ENCODE results near the gene TECR.

The TECR gene

GRCh38 chr19:14507704-14508542 lies 21.5 kb upstream of the TECR start:
- TF ChIP-seq, protein P1, sequence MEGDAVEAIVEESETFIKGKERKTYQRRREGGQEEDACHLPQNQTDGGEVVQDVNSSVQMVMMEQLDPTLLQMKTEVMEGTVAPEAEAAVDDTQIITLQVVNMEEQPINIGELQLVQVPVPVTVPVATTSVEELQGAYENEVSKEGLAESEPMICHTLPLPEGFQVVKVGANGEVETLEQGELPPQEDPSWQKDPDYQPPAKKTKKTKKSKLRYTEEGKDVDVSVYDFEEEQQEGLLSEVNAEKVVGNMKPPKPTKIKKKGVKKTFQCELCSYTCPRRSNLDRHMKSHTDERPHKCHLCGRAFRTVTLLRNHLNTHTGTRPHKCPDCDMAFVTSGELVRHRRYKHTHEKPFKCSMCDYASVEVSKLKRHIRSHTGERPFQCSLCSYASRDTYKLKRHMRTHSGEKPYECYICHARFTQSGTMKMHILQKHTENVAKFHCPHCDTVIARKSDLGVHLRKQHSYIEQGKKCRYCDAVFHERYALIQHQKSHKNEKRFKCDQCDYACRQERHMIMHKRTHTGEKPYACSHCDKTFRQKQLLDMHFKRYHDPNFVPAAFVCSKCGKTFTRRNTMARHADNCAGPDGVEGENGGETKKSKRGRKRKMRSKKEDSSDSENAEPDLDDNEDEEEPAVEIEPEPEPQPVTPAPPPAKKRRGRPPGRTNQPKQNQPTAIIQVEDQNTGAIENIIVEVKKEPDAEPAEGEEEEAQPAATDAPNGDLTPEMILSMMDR (IDR thresholded peaks at IDR 0.05; ENCODE audit: insufficient read depth, low read length, poor library complexity, severe bottlenecking), result no peak
- TF ChIP-seq EZH2phosphoT487 (conservative IDR thresholded peaks at IDR 0.05; ENCODE audit: low read length), result no peak
- Histone ChIP-seq H3K79me2 (ENCODE audit: insufficient read depth, low read length) (no peaks in the 10 kb centered on the region), H2AFZ (ENCODE audit: low read depth, low read length, severe bottlenecking) (no peak overlapping the region), H3F3A (ENCODE audit: insufficient read depth) (no peaks in the 10 kb centered on the region), H3K9ac (ENCODE audit: low read length) (no peak overlapping the region), H3K4me2 (ENCODE audit: low read depth, low read length, poor library complexity, severe bottlenecking) (no peak overlapping the region), H3K27me3 (ENCODE audit: low read length) (no peaks in the 10 kb centered on the region), H3K4me3 (ENCODE audit: insufficient read depth, low read length, poor library complexity, severe bottlenecking) (no peak overlapping the region), H3K36me3 (ENCODE audit: low read length) (no peaks in the 10 kb centered on the region), H3K9me3 (ENCODE audit: insufficient read depth, low read length) (no peaks in the 10 kb centered on the region), H4K20me1 (ENCODE audit: low read depth, low read length) (no peaks in the 10 kb centered on the region), H3K9me2 (replicated peaks; ENCODE audit: insufficient read depth, low read length) (no peaks in the 10 kb centered on the region), H3K27ac (ENCODE audit: low read depth, low read length) (no peak overlapping the region)

DNA sequence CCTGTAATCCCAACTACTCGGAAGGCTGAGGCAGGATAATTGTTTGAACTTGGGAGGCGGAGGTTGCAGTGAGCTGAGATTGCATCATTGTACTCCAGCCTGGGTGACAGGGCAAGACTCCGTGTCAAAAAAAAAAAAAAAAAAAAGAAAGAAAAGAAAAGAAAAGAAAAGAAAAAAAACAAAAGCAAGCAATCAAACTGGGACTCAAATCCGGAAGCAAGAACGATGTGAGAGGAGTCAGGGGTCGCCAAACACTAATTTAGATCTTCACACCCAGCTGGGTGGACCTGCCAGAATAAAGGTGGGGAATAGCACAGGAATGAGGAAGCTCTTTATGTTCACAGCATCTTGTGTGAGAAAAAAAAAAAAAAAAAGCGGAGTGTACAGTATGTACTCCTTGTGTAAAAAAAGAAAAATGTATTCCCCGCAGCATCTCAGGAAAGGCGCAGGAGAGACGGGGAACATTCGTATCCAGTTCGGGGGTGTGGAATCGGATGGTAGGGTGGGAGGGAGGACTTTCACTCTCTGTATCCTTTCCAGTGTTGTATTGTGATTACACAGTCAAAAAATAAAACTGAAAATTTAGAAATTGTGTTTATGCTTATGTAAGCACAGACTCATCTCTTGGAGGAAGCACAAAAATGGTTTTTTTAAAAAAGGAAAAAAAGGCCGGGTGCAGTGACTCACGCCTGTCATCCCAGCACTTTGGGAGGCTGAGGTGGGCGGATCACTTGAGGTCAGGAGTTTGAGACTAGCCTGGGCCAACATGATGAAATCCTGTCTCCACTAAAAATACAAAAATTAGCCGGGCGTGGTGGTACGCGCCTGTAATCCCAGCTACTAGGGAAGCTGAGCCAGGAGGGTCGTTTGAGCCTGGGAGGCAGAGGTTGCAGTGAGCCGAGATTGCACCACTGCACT lies 18.8 kb upstream of the TECR start:
- Histone ChIP-seq H3K4me2 (ENCODE audit: low read depth, low read length, poor library complexity, severe bottlenecking) (no peak overlapping the region), H2AFZ (ENCODE audit: low read depth, low read length, severe bottlenecking) (no peak overlapping the region), H3K9ac (ENCODE audit: low read length) (no peak overlapping the region), H3K27ac (ENCODE audit: low read depth, low read length) (no peak overlapping the region), H3K27me3 (ENCODE audit: low read length) (no peaks in the 10 kb centered on the region), H3K36me3 (ENCODE audit: low read length) (no peaks in the 10 kb centered on the region), H3K9me3 (ENCODE audit: insufficient read depth, low read length) (no peaks in the 10 kb centered on the region), H3F3A (ENCODE audit: insufficient read depth) (peaks cover 10% of the 10 kb centered on the region; the same call in 1 of the 2 replicates), H3K4me3 (ENCODE audit: insufficient read depth, low read length, poor library complexity, severe bottlenecking) (no peak overlapping the region), H3K79me2 (ENCODE audit: insufficient read depth, low read length) (no peaks in the 10 kb centered on the region; the same call in 1 of the 2 replicates), H3K9me2 (replicated peaks; ENCODE audit: insufficient read depth, low read length) (no peaks in the 10 kb centered on the region), H4K20me1 (ENCODE audit: low read depth, low read length) (no peaks in the 10 kb centered on the region)
- TF ChIP-seq, protein P1 (IDR thresholded peaks at IDR 0.05; ENCODE audit: insufficient read depth, low read length, poor library complexity, severe bottlenecking), result no peak

- H2AFZ ChIP-seq (ENCODE audit: low read depth, low read length, severe bottlenecking), result no peak overlapping the region
- no peak overlapping the region for H3K4me2 ChIP-seq (ENCODE audit: low read depth, low read length, poor library complexity, severe bottlenecking)
- peaks cover 6% of the 10 kb centered on the region; the same call in 1 of the 2 replicates for H3K79me2 ChIP-seq (ENCODE audit: insufficient read depth, low read length)
- H3K27ac ChIP-seq (ENCODE audit: low read depth, low read length), result no peak overlapping the region
- H3K9me2 ChIP-seq (replicated peaks; ENCODE audit: insufficient read depth, low read length), result no peaks in the 10 kb centered on the region
- H3K9ac ChIP-seq (ENCODE audit: low read length), result no peak overlapping the region
- H4K20me1 ChIP-seq (ENCODE audit: low read depth, low read length), result no peaks in the 10 kb centered on the region
- H3K36me3 ChIP-seq (ENCODE audit: low read length), result no peaks in the 10 kb centered on the region
- H3K4me3 ChIP-seq (ENCODE audit: insufficient read depth, low read length, poor library complexity, severe bottlenecking), result no peak overlapping the region
- H3F3A ChIP-seq (ENCODE audit: insufficient read depth), result peaks cover 10% of the 10 kb centered on the region; the same call in 1 of the 2 replicates
- no peaks in the 10 kb centered on the region for H3K9me3 ChIP-seq (ENCODE audit: insufficient read depth, low read length)
- no peaks in the 10 kb centered on the region for H3K27me3 ChIP-seq (ENCODE audit: low read length)
- TF ChIP-seq, protein P1 (IDR thresholded peaks at IDR 0.05; ENCODE audit: insufficient read depth, low read length, poor library complexity, severe bottlenecking), result no peak
- no peak for TF ChIP-seq EZH2phosphoT487 (conservative IDR thresholded peaks at IDR 0.05; ENCODE audit: low read length)
Observed at GRCh38 chr19:14511229-14511593, 18.2 kb upstream of the TECR start.
